ENCODE results near the gene TANC1. TPM values are rescaled to one million over a fixed set of nuclear protein-coding genes. Genes with fewer than 3 reads are reported as not detected.

The TANC1 gene
- total and polyA plus RNA-seq, 12 donors = 17.8 to 90.5 (median 70.0) TPM

GRCh38 chr2:159089543-159089942 is 121.1 kb downstream of the TANC1 start:
- intact Hi-C loops (cut with DNase I) = loop anchor here in 1 of 10 donors (10.0 kb wide), 1 partner anchor 115 kb away; no protein-coding TSS in a partner anchor
- TF ChIP-seq CTCF (IDR thresholded peaks at IDR 0.05) = no peak
- H3K36me3 ChIP-seq = no peaks in the 10 kb centered on the region
- H3K27ac ChIP-seq = peak overlapping the region; percentile 41 to 89 (median 72)
- peaks cover 46 to 100% (median 98%) of the 10 kb centered on the region in 9 donors for H3K4me1 ChIP-seq
- DNase-seq = peak; percentile 45 to 66
- no peaks in the 10 kb centered on the region for H3K9me3 ChIP-seq
- ATAC-seq = peak; percentile 41 to 84 (median 66)
- no peaks in the 10 kb centered on the region for H3K27me3 ChIP-seq
- whole genome bisulfite sequencing, 2 donors = 34 to 39% methylated on average over 3 of the region's 3 CpGs
- no peak overlapping the region for H3K4me3 ChIP-seq

GRCh38 chr2:159090514-159091201 is 122.2 kb downstream of the TANC1 start:
- DNase-seq (no peak), ATAC-seq (peak in 7 of 8 donors; percentile 25 to 57 (median 48))
- Histone ChIP-seq H3K27me3 (no peaks in the 10 kb centered on the region), H3K4me3 (peak overlapping the region in 1 of 10 donors; percentile 4), H3K4me1 (peaks cover 43 to 100% (median 97%) of the 10 kb centered on the region in 9 donors), H3K9me3 (peaks cover 0 to under 1% (median 0%) of the 10 kb centered on the region in 11 donors), H3K27ac (peak overlapping the region; percentile 41 to 89 (median 72)), H3K36me3 (no peaks in the 10 kb centered on the region)
- TF ChIP-seq CTCF (IDR thresholded peaks at IDR 0.05) = no peak
- intact Hi-C loops (cut with DNase I) = no loop called here
- WGBS, 2 donors = 26 to 31% methylated on average over 11 of the region's 11 CpGs

- Histone ChIP-seq H3K27me3 (no peaks in the 10 kb centered on the region), H3K4me3 (peak overlapping the region in 2 of 10 donors; percentile 4 to 17), H3K9me3 (peaks cover 0 to 8% (median 2%) of the 10 kb centered on the region in 11 donors), H3K4me1 (peaks cover 38 to 100% (median 94%) of the 10 kb centered on the region in 9 donors), H3K27ac (peak overlapping the region; percentile 41 to 89 (median 72)), H3K36me3 (no peaks in the 10 kb centered on the region)
- DNase-seq (no peak), ATAC-seq (peak in 5 of 8 donors; percentile 3 to 41 (median 20))
- WGBS, 2 donors = 18 to 25% methylated on average over 2 of the region's 2 CpGs
- TF ChIP-seq CTCF (IDR thresholded peaks at IDR 0.05) = no peak
- intact Hi-C loops (cut with DNase I) = no loop called here
Measured at GRCh38 chr2:159091381-159091780, 122.9 kb downstream of the TANC1 start.

GRCh38 chr2:159091976-159092375 is 123.5 kb downstream of the TANC1 start:
- Histone ChIP-seq H3K4me1 (peaks cover 37 to 100% (median 88%) of the 10 kb centered on the region in 9 donors), H3K36me3 (no peaks in the 10 kb centered on the region), H3K9me3 (peaks cover 0 to 13% (median 4%) of the 10 kb centered on the region in 11 donors), H3K27ac (peak overlapping the region; percentile 41 to 89 (median 72)), H3K27me3 (no peaks in the 10 kb centered on the region), H3K4me3 (no peak overlapping the region)
- ATAC-seq = no peak
- 24 to 36% methylated on average over 4 of the region's 4 CpGs for WGBS, 2 donors
- intact Hi-C loops (cut with DNase I) = no loop called here
- DNase-seq = no peak
- no peak for TF ChIP-seq CTCF (IDR thresholded peaks at IDR 0.05)
